Activated CD4-positive, CD25-positive, alpha-beta regulatory T cell treated with anti-CD3 and anti-CD28 coated beads, Interleukin-2, amount 50 U/mL, for 72 hours (primary cell): ENCODE results near the gene CA11.

Experiments used
- DNase-seq: peaks from one replicate; pipeline ENCODE4 v3.0.0; 2021

The CA11 gene

DNA sequence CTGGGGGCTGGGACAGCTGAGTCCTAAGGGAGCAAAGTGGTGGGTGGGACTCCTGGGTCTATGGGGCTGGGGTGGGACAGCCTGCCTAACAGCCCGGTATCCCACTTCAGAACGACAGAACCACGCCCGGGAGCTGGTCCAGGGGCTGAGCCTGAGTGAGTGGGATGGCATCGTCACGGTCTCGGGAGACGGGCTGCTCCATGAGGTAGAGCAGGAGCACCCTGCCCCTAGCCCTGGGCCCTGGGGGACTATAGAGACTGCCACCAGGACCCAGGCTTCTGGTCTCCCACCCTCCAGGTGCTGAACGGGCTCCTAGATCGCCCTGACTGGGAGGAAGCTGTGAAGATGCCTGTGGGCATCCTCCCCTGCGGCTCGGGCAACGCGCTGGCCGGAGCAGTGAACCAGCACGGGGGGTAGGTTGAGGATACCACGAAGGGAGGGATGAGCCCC is 18.1 kb downstream of the CA11 start:
- no peak for DNase-seq

DNA sequence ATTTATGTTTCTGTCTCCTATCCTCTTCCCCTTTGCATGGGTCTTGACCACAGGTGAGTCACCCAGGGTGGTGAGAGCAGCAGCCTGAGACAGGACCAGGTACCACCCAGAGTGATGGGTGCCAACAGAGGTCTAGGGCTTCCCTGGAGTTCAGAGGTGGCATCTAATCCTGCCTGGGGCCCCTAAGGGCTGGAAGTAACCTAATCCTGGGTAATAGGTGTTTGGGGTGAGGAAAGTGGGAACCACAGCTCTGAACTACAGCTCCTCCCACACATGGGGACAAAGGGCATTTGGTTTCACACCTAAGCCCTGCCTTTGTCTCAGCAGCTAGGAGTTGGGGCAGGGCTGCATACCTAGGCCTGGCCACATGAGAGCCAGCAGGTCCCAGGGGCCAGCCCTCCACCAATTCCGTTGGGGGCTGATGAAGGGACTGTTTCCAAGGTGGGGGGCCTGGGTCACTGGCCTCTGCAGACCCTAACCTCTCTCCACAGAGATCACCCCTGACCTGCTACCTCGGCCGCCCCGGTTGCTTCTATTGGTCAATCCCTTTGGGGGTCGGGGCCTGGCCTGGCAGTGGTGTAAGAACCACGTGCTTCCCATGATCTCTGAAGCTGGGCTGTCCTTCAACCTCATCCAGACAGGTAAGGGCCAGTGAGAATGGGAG is 18.7 kb downstream of the CA11 start:
- DNase-seq: no peak

DNA sequence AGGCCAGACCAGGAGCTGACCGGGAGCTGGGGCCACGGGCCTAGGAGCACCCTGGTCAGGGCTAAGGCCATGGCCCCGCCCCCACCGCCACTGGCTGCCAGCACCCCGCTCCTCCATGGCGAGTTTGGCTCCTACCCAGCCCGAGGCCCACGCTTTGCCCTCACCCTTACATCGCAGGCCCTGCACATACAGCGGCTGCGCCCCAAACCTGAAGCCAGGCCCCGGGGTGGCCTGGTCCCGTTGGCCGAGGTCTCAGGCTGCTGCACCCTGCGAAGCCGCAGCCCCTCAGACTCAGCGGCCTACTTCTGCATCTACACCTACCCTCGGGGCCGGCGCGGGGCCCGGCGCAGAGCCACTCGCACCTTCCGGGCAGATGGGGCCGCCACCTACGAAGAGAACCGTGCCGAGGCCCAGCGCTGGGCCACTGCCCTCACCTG is 20.1 kb downstream of the CA11 start:
- no peak for DNase-seq

DNA sequence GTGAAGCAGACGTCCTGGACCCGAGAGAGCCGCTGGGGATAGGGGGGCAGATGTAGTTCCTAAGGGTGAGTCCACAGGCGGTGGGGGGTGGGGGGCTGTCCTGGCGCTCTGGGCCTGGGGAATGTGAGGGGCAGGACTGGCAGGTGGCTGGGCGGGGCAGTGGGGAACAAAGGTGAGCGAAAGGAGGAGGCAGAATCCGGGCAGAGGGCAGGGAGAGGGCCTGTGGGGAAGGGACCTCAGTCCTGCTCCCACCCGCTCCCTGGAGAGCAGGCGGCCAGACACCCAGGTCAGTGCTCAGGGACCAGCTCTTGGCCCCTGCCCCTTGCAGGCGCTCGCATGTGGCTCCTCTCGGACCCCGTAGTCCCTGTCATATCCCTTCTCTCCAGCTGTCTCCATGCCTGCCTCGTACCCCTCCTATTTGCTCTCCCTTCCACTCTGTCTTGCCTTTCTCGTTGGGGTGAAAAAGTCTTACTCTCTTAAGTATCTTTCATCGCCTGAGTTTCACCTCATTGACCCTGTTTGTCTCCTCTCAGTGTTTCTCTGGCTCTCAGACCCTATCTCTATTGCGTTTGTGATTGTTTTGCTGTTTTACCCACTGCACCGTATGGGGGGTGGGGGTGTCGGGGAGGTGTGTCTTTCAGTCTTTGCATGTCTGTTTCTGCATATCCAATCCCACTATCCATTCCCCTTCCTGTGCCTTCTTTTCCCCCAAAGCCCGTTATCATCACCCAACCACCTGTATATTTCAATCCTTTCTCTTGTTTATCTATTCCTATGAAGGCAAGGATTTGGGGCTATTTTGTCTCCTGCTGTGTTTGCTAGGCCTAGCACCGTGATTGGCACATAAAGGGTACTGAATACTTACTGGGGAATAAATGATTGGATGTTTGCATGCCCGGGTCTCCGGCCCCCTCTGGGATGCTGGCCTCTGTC is 20.9 kb downstream of the CA11 start:
- DNase-seq: no peak

DNA sequence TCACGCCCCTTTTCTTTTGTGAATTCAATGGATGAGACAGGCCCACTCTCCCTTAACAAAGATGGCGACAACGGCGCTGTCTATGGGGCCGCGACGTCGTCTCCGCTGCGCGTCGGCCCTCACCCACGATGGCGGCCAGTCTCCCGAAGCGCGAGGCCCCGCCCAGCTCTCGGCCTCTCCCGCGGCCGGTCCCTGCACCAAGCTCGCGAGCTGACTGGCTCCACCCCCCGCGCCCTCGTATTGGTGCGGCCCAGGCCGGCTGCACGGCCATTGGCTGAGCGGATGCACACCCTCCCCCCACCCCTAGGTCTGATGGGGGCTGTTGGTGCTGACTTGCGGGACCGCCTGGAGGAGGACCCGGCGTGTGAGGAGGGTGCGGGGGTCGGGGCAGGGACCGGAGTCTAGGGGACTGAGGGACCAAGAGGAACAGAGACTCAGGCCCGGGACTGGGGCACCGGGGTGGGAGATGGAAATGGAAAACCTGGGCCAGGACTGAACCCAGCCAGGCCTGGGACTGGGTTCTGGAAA is 21.9 kb downstream of the CA11 start:
- peak; percentile 95 for DNase-seq

DNA sequence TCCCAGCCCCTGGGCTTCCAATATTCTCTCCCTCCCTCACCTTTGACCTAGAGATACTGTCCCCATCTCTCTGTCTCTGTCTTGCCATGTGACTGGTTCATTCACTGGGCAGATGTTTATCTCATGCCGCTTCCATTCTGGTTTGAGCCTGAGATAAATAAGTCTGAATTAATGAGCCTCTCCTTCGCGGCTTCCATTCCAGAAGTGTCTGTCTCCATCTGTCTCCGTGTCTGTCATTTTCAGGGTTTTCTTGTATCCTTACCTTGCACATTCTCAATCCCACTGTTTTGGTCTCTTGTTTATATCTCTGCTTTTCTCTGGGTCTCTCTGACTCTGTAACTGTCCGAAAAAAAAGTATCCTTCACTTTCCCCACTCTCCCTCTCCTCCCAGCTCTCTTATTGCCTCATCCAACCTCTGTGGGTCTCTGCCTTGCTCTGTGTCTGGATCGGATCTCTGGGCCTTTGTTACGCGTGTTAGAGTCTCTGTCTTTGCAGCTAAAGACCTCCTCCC is 22.4 kb downstream of the CA11 start:
- DNase-seq: no peak

DNA sequence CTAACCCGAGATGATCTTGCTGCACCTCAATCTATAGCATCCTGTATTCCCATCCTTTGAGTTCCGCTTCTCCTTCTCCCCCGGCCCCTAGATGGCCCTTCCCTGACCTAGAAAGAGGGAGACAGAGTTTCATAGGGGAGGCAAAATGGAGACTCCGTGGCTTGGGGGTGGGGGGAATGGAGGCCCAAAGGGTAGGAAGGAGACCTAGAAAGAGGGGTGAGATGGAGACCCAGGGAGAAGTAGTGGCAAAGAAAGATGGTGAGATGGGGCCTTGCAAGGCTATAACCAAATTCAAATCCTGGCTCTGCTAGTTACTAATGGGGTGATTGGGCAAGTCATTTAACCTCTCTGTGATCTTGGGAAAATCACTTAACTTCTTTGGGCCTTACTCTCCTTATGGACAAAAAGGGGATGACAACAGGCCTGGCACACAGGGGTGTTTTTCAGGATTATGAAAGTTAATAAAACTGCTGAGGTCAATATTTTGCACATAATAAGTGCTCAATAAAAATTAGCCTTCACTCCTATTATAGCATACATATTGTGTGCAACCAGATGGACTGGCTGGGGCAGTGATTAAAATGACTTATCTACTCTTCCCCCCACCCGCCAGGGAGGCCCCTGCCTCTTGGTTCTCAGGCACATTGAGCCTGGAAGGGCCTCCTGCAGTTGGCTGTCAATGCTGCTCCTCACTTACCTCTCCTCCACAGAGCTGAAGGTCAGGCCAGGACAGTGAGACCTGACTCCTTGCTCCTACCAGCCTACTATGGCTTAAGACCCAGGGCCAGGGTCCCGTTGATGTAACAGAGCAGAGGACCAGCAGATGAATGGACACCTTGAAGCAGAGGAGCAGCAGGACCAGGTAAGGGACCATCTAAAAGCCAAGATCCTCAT is 26.0 kb downstream of the CA11 start:
- no peak for DNase-seq

DNA sequence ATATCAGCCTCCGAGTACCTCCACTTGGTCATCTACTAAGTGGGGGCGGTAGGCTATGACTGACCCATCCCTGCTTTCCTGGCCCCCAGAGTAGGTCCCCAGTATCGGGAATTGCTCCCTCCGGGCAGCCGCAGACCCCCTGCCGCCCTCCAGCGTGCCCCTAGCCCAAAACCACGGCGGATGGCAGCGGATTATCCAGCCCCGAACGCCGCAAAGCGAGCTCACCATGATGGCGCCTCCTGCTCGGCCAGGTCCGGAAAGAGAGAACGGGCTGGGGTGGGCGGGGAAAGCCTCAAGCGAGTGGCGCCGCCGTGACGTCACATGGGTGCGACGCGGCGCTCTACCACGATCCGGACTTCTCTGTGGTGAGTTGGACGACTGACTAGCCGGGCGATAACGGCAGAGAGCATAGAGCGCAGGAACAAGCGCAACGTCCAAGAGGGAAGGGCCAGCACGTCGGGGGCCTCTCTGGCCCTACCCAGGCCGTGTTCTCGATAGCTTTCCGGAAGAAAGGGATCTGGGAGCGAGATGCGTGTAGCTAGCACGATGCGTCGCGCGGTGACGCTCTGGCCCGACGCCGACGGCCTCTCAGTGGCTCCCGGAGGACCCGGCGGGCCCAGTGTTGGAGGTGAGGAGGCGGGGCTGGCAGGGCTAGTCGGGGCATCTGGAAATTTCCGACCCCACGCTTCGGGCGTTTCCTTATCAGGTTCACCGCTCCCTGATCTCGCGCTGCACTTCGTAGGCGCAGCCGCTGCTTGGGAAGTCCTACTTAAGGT is 26.9 kb downstream of the CA11 start, which contains the start of the genes RPL18 and SPHK2:
TSS of gene RPL18 (minus strand) at position 263 of the 776 bp plus-strand sequence. CDS start at position 228, 35 bp downstream.
TSS of gene SPHK2 (plus strand) at position 591 of the 776 bp plus-strand sequence. CDS start 1,009 bp downstream, outside the sequence.
- peak; percentile 93 for DNase-seq

DNA sequence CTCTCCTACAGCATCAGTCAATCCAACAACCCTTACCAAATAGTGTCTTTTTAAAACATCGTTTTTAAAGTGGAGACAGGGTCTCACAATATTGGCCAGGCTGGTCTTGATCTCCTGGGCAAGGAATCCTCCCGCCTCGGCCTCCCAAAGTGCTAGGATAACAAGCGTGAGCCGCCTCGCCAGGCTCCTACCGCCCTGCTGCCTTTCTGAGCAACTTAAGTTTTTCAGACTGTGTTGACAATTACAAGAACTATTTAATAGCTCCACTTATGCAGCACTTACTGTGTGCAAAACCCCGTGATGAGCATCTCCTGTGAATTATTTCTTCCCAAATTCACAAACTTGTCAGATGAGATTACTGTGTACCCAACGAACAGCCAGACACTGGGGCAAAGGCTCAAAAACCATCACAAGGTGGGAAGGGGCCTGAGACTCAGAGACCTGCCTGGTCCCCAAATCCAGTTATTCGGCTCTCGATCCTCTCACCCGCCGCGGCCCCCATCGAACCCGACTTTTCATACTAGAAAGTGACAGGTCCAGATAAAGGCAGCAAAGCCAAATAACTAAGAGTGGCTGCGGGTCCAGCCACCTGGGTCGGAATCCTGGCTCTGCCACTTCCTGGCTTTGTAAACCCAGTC is 27.6 kb downstream of the CA11 start:
- DNase-seq: no peak

DNA sequence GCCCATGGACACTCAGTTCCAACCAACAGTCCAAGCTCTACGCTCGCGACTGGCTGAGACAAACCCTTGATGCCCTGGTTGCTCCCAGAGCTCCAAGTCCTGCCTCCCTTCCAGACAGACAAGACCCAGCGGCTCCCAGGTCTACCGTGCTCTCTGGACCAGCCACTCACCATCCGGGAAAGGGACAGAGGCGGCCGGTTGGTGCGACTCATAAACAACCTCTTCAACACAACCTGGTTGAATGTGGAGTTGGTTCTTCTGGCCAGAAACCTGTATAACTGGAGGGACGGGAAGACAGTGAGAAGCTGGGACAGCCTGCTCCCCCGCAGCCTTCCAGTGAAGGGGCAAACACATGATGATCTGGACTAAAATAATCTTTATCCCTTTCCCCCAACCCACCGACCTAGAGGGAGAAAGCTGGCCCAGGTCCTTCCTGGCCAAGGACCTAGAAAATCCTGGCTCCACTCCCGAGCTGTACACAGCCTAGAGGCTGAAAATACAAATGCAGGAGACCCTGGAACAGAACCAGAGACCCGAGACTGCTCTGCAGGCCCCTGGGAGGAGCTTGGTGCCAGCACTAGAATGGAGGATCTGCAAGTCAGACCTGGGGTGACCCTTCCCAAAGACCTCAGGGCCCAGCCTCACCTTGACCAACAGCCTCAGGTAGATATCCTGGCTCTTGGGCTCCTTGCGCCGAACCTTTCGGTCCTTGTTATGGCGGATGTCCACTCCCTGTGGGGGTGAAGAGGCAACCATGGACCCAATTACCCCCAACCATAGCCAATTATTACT is 28.6 kb downstream of the CA11 start:
- DNase-seq: no peak

DNA sequence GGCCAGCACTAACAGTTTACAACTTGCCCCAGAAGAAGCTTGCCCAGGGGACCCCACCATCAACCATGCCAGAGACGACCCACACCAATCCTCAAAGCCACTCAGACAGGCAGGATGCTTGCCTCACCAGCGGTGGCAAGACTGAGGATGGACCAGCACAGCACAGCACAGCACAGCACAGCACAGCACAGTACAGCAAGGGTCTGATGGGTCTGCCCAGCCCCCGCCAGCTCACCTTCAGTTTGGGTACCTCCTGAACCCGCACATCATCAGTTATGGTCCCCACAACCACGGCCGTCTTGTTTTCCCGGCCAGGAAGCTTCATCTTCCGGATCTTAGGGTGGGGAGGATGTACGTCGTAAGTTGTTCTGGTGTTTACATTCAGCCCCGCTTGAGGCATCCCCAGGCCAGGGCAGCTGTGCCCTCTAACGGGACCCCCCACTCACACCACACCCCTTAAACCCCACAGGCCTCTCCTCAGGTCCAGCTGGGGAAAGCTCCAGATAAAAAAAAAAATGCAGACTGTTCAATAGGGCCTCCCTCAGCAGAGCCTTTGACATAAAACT is 29.4 kb downstream of the CA11 start:
- no peak for DNase-seq

DNA sequence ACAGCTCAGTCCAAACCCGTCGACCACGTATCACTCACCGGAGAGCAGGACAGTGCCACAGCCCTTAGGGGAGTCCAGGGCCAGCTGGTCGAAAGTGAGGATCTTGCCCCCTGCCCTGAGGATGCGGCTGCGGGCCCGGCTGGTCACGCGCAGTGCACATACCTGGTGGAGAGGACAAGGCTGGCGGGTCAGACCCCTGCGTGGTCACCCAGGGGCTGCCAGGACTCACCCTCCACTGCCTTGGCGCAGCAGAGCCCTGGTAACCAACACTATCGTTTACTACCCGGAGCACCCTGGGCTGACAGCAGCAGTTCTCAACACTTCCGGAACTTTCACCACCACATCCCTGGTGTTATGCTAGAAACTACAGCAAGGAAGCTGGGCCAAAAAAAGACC is 29.9 kb downstream of the CA11 start:
- DNase-seq: no peak

DNA sequence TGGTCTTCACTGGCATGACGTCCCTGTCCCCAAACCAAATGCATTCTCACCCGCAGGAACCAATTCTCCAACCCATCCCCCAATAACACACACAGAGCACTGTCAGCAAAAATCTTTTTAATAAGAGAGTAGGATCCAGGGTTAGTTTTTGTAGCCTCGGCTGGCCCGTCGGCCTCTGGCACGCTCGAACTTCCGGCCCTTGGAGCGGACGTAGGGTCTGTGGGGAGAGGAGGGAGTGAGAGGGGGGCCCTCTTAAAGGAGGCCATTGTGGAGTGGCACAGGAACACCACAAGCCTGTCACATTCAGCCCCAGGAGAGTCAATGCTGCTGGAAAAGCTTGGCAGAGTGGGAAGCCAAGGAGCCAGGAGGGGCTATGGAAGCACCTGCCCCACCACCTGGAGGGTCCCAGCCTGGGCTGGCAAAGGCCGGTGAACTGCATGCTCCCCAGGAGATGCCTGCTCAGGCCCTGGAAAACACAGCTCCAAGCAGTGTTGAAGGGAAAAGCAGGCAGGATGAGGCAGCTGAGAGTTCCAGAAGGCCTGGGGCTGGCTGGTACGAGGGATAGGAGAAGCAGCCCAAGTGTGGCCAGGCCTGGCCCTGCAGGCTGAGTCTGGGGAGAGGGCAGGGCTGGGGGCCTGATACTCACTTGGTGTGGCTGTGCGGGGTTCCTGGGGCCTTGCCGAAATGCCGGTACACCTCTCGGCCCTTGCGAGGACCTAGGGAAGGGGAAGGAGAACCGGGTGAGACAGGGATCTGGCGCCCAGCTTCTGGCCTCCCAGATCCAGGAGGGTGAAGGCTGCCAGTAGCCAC is 30.6 kb downstream of the CA11 start:
- no peak for DNase-seq

DNA sequence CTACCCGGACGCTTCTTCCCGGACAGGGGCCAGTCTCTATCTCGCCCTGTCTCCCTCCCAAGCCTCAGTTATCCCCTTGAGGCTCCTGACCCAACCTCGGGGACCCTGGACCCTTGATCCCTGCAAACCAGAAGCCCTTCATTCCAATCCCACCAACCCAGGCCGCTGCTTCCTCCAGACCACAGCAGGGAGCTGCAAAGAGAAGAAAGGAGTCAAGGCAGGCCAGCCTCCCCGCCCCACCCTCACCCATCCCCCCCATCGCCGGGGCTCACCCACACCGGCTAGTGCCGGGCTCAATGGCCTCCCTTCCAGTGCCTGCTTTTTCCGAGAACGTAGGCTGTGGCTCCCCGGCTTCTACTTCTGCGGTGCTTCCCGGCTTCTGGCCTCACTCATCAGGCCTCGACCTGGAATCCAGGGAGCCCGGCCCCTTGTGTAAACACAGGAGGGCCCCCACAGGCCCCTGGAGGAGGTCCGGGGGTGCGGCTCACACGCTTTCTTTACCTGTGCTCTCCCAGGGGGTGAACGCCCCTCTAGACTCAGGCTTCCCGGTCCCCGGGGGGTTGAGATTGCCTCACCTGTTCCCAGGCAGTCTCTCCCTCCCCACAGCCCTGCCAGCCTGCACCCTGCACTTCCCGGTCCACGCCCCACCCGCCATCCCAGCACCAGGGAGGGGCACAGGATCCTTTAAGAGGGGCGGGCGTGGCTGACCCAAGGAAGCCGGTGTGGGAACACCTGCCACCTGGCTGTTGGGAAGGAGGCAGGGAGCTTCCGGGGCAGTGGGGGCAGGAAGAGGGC is 31.4 kb downstream of the CA11 start, which contains the start of gene FAM83E:
TSS of gene FAM83E (minus strand) at position 641 of the 795 bp plus-strand sequence. CDS start 1,704 bp downstream, outside the sequence.
- DNase-seq: no peak

DNA sequence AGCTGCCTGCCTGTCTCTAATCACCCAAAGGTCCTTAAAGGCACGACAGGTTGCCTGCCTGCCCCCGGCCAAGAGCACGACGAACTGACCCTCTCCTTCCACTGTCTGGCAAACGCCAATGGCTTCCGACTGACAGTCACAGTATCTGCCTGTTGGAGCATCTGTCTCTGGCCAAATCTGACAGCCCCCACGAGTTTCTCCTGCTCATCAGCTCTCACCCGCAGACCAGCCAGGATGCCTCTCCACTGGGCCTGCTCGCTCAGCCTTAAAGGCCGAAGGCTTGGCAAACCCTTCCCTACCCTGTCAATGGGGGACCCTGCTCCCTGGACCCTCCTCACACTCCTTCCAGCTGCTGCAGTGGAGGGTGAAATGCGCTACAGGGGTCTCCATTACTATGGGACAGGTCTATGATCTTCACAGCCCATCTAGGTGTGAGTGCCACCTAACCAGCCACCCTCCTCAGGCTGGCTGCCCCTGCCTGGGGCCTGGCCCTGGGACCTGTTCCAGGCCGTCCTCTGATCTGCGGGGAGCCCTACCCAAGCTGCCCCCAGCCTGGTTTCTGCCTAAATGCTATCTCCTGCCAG is 32.0 kb downstream of the CA11 start:
- no peak for DNase-seq

DNA sequence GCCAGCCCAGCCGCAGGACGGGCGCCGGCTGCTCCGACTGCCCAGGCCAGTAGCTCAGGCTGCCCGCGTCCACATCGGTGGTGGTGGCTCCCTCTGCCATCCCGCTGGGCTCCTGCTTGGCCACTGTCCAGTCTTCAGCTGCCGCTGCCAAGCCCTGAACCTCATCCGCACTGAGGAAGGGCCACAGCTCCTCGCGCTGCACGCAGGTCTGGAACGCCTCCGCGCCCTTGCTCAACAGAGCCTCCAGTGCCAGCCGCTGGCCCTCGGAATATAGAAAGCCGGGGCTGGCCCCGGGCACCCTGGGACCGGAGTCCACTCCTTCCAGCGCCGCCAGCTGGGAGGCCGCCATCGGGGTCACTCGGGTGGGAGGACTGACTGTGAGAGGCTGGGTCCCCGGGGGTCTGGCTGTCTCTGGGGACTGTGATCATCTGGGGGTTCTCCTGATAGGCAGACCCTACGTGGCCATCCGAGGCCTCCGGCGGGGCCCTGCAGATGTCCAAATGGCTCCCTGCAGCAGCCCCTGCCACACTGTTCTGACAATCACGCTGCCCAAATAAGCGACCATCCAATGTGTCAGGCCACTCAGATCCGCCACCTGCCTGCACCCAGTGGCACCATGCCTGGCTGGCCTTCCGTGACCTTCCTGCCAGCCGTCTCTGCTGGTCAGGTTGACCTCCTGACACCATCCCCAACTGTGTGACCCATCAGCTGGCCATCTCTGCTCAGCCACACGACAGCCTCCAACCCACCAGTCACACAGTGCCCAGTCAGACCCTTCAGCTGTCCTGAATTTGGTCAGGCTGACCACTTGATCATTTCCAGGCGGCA is 32.7 kb downstream of the CA11 start:
- no peak for DNase-seq
